HEK293 (cell line): ENCODE measurements around the gene FSD1.

Experiments used
- CTCF ChIP-seq: fragments of 450-650 bp; formaldehyde crosslinking; IDR thresholded peaks from 2 replicates; pipeline ENCODE4 v1.5.1; 2016; ENCODE audit warnings: missing biosample characterization, missing genetic modification characterization
- EGR2 ChIP-seq: fragments of 450-650 bp; formaldehyde crosslinking; IDR thresholded peaks from 2 replicates; pipeline ENCODE4 v1.5.1; 2016; ENCODE audit warnings: low read depth, missing biosample characterization, missing genetic modification characterization
- HOXA7 ChIP-seq: sonication (generic); formaldehyde crosslinking; IDR thresholded peaks from 2 replicates; pipeline ENCODE4 v1.8.1; 2022; ENCODE audit warnings: missing genetic modification reagents, borderline replicate concordance
- IKZF3 ChIP-seq: fragments of 450-650 bp; IDR thresholded peaks from 2 replicates; pipeline ENCODE4 v1.5.0; 2018; ENCODE audit warnings: missing biosample characterization, mild to moderate bottlenecking, missing genetic modification characterization, moderate library complexity
- KLF7 ChIP-seq: fragments of 450-650 bp; formaldehyde crosslinking; IDR thresholded peaks from 2 replicates; pipeline ENCODE4 v1.5.1; 2016; ENCODE audit warnings: missing biosample characterization, missing genetic modification characterization, borderline replicate concordance
- OVOL3 ChIP-seq: fragments of 450-650 bp; formaldehyde crosslinking; IDR thresholded peaks from 2 replicates; pipeline ENCODE4 v1.5.1; 2016; ENCODE audit warnings: missing biosample characterization, missing genetic modification characterization
- PRDM10 ChIP-seq: fragments of 450-650 bp; formaldehyde crosslinking; IDR thresholded peaks from 2 replicates; pipeline ENCODE4 v1.5.1; 2016; ENCODE audit warnings: missing biosample characterization, missing genetic modification characterization
- SP3 ChIP-seq: fragments of 450-650 bp; formaldehyde crosslinking; IDR thresholded peaks from 2 replicates; pipeline ENCODE4 v1.5.1; 2016; ENCODE audit warnings: missing biosample characterization, missing genetic modification characterization
- TSHZ1 ChIP-seq: fragments of 450-650 bp; formaldehyde crosslinking; IDR thresholded peaks from 2 replicates; pipeline ENCODE4 v1.5.1; 2016; ENCODE audit warnings: missing biosample characterization, missing genetic modification characterization, borderline replicate concordance
- ZBTB26 ChIP-seq: fragments of 450-650 bp; formaldehyde crosslinking; optimal IDR thresholded peaks from 2 replicates; pipeline ENCODE3; 2016; ENCODE audit warnings: missing biosample characterization, mild to moderate bottlenecking, missing genetic modification characterization
- ZEB2 ChIP-seq: fragments of 450-650 bp; formaldehyde crosslinking; IDR thresholded peaks from 2 replicates; pipeline ENCODE4 v1.5.1; 2016; ENCODE audit warnings: missing biosample characterization, missing genetic modification characterization
- ZFP37 ChIP-seq: fragments of 450-650 bp; formaldehyde crosslinking; IDR thresholded peaks from 2 replicates; pipeline ENCODE4 v1.5.1; 2016; ENCODE audit warnings: missing biosample characterization, missing genetic modification characterization
- ZFP69B ChIP-seq: fragments of 450-650 bp; formaldehyde crosslinking; IDR thresholded peaks from 2 replicates; pipeline ENCODE4 v1.5.1; 2016; ENCODE audit warnings: missing biosample characterization, missing genetic modification characterization
- ZNF19 ChIP-seq: fragments of 450-650 bp; formaldehyde crosslinking; IDR thresholded peaks from 2 replicates; pipeline ENCODE4; 2016; ENCODE audit warnings: missing biosample characterization, missing genetic modification characterization, low read depth
- ZNF211 ChIP-seq: fragments of 450-650 bp; formaldehyde crosslinking; IDR thresholded peaks from 2 replicates; pipeline ENCODE4 v1.5.1; 2016; ENCODE audit warnings: low read depth, missing biosample characterization, missing genetic modification characterization
- ZNF341 ChIP-seq: fragments of 450-650 bp; formaldehyde crosslinking; IDR thresholded peaks from 2 replicates; pipeline ENCODE4; 2016; ENCODE audit warnings: low read depth, missing biosample characterization, missing genetic modification characterization
- ZNF394 ChIP-seq: fragments of 450-650 bp; formaldehyde crosslinking; IDR thresholded peaks from 2 replicates; pipeline ENCODE4 v1.5.1; 2016; ENCODE audit warnings: missing biosample characterization, missing genetic modification characterization, mild to moderate bottlenecking, moderate library complexity, borderline replicate concordance
- ZNF423 ChIP-seq: fragments of 450-650 bp; formaldehyde crosslinking; IDR thresholded peaks from 2 replicates; pipeline ENCODE4 v1.5.1; 2016; ENCODE audit warnings: missing biosample characterization, missing genetic modification characterization
- ZNF529 ChIP-seq: fragments of 450-650 bp; formaldehyde crosslinking; IDR thresholded peaks from 2 replicates; pipeline ENCODE4 v1.5.1; 2017; ENCODE audit warnings: missing genetic modification characterization, missing biosample characterization; ENCODE audit not compliant: insufficient replicate concordance
- ZNF549 ChIP-seq: fragments of 450-650 bp; IDR thresholded peaks from 2 replicates; pipeline ENCODE4 v1.5.1; 2018; ENCODE audit warnings: missing biosample characterization, missing genetic modification characterization, mild to moderate bottlenecking, inconsistent platforms, moderate library complexity
- ZNF558 ChIP-seq: fragments of 450-650 bp; formaldehyde crosslinking; IDR thresholded peaks from 2 replicates; pipeline ENCODE4 v1.5.1; 2016; ENCODE audit warnings: missing biosample characterization, missing genetic modification characterization
- ZNF624 ChIP-seq: fragments of 450-650 bp; formaldehyde crosslinking; IDR thresholded peaks from 2 replicates; pipeline ENCODE4 v1.5.1; 2017; ENCODE audit warnings: missing biosample characterization, missing genetic modification characterization
- ZNF704 ChIP-seq: fragments of 450-650 bp; formaldehyde crosslinking; IDR thresholded peaks from 2 replicates; pipeline ENCODE4 v1.5.1; 2016; ENCODE audit warnings: missing biosample characterization, missing genetic modification characterization
- ZNF76 ChIP-seq: fragments of 450-650 bp; formaldehyde crosslinking; IDR thresholded peaks from 2 replicates; pipeline ENCODE4; 2016; ENCODE audit warnings: low read depth, missing biosample characterization, missing genetic modification characterization, borderline replicate concordance
- ZNF776 ChIP-seq: fragments of 450-650 bp; formaldehyde crosslinking; IDR thresholded peaks from 2 replicates; pipeline ENCODE4 v1.5.0; 2017; ENCODE audit warnings: missing biosample characterization, missing genetic modification characterization, borderline replicate concordance
- ZSCAN4 ChIP-seq: fragments of 450-650 bp; formaldehyde crosslinking; IDR thresholded peaks from 2 replicates; pipeline ENCODE4 v1.5.1; 2017; ENCODE audit warnings: missing biosample characterization, missing genetic modification characterization

FSD1 gene

GRCh38 chr19:4279530-4280422, 24.6 kb upstream of the FSD1 start (continued):
- TF ChIP-seq ZSCAN4 (tag by site-specific recombination) (no peak), OVOL3 (no peak), ZNF341 (peak; percentile 45), ZEB2 (tag by site-specific recombination) (0 out of 2 replicates have a peak, but pooled peaks have one; percentile 10), EGR2 (tag by site-specific recombination) (no peak), PRDM10 (no peak), ZFP69B (tag by site-specific recombination) (no peak), TSHZ1 (tag by site-specific recombination) (no peak), ZNF529 (tag by site-specific recombination) (no peak), HOXA7 (CRISPR knock-in tag) (no peak), ZNF549 (tag by site-specific recombination) (no peak), IKZF3 (tag by site-specific recombination) (peak; percentile 53; the same call in 1 of the 2 replicates), CTCF (no peak), ZNF423 (tag by site-specific recombination) (0 out of 2 replicates have a peak, but pooled peaks have one; percentile 44), ZNF76 (tag by site-specific recombination) (no peak), ZFP37 (tag by site-specific recombination) (no peak), ZNF704 (tag by site-specific recombination) (no peak), ZNF558 (tag by site-specific recombination) (no peak), ZBTB26 (tag by site-specific recombination) (peak; percentile 65), KLF7 (tag by site-specific recombination) (no peak), ZNF211 (no peak), ZNF776 (tag by site-specific recombination) (no peak), ZNF394 (tag by site-specific recombination) (no peak), SP3 (tag by site-specific recombination) (no peak), ZNF624 (tag by site-specific recombination) (no peak), ZNF19 (no peak)
